Smooth muscle cell (in vitro differentiated cells): ENCODE measurements around the gene CAP1. TPM values are rescaled to one million over a fixed set of nuclear protein-coding genes. Genes with fewer than 3 reads are reported as not detected.

ENCODE experiments used
- DNase-seq: peaks from one replicate; lab custom pipeline; 2025; ENCODE audit not compliant: unreplicated experiment; lab: John Stamatoyannopoulos, UW
- H2AFZ ChIP-seq: fragments of 200-600 bp; sonication (generic); 2 replicates; pipeline ENCODE4 v1.6.0; 2016; ENCODE audit warnings: antibody characterized with exemption, low read depth, mild to moderate bottlenecking
- H3F3A ChIP-seq: fragments of 200-600 bp; sonication (generic); 2 replicates; pipeline ENCODE4 v1.6.0; 2017; ENCODE audit warnings: antibody characterized with exemption, low read depth
- H3K27ac ChIP-seq: fragments of 200-600 bp; sonication (generic); 2 replicates; pipeline ENCODE4 v1.5.1; 2016; ENCODE audit warnings: low read depth, mild to moderate bottlenecking
- H3K27me3 ChIP-seq: fragments of 200-600 bp; sonication (generic); 2 replicates; pipeline ENCODE4 v1.6.1; 2016; ENCODE audit warnings: low read depth, mild to moderate bottlenecking
- H3K36me3 ChIP-seq: fragments of 200-600 bp; sonication (generic); 2 replicates; pipeline ENCODE4 v1.5.1; 2016; ENCODE audit warnings: low read depth
- H3K4me1 ChIP-seq: fragments of 200-600 bp; sonication (generic); 2 replicates; pipeline ENCODE4 v1.5.1; 2016; ENCODE audit warnings: low read depth
- H3K4me2 ChIP-seq: fragments of 200-600 bp; sonication (generic); 2 replicates; pipeline ENCODE4 v1.6.0; 2016; ENCODE audit warnings: mild to moderate bottlenecking
- H3K4me3 ChIP-seq: fragments of 200-600 bp; sonication (generic); 2 replicates; pipeline ENCODE4 v1.5.1; 2016; ENCODE audit warnings: mild to moderate bottlenecking
- H3K79me2 ChIP-seq: fragments of 200-600 bp; sonication (generic); 2 replicates; pipeline ENCODE4 v1.6.0; 2016; ENCODE audit warnings: low read depth, mild to moderate bottlenecking
- H3K9ac ChIP-seq: fragments of 200-600 bp; sonication (generic); 2 replicates; pipeline ENCODE4 v1.6.0; 2016; ENCODE audit warnings: low read depth
- H3K9me3 ChIP-seq: fragments of 200-600 bp; sonication (generic); replicated peaks from 2 replicates; pipeline ENCODE4 v1.5.1; 2016; ENCODE audit warnings: low read depth
- H4K20me1 ChIP-seq: fragments of 200-600 bp; sonication (generic); 2 replicates; pipeline ENCODE4 v1.6.0; 2016; ENCODE audit warnings: low read depth
- WGBS: methylation state at CpG from one replicate; pipeline ENCODE4 v1.1.7; 2016; ENCODE audit warnings: low lambda C conversion rate; 5-methylcytosine and 5-hydroxymethylcytosine counted together
- polyA plus RNA-seq: library from polyadenylated mRNA; unstranded; fragments of >200 nt; fragmentation: Nextera tagmentation; extraction: Ambion mirVana; gene quantifications from 2 replicates; pipeline ENCODE4 v1.2.1, GENCODE V29; 2016
- total RNA-seq: library from RNA; depleted of rRNA; stranded (reverse); fragments of >200 nt; gene quantifications from 2 replicates; pipeline ENCODE4 v1.2.3, GENCODE V29; 2014
- TF ChIP-seq, protein P1 (sequence below): fragments of 200-600 bp; sonication (generic); IDR thresholded peaks from 2 replicates; pipeline ENCODE4 v1.5.1; 2017; ENCODE audit warnings: borderline replicate concordance, mild to moderate bottlenecking, antibody characterized with exemption; ENCODE audit not compliant: insufficient read depth, poor library complexity, severe bottlenecking

CAP1 gene
- total and polyA plus RNA-seq, 2 experiments from 2014 or later: 381 to 390 TPM

DNA sequence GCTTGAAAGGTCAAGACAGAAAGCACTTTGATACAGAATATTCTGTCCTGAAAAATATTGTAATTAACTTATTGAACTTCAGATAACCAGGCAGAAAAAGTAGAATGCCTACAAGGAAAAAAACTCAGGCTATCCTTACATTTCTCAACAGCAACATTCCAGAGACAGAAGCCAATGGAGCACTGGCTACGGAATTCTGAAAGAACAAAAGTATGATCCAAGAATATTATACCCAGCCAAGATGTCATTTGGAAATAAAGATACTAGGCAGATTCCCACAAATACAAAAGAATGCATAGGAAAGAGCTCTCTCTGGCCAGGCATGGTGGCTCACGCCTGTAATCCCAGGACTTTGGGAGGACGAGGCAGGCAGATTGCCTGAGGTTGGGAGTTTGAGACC is 62.4 kb downstream of the CAP1 start:
- Histone ChIP-seq H3K9ac (no peak overlapping the region), H3K27ac (no peak overlapping the region), H3K36me3 (no peaks in the 10 kb centered on the region), H3K27me3 (no peaks in the 10 kb centered on the region), H2AFZ (no peak overlapping the region), H3K9me3 (peaks cover 6% of the 10 kb centered on the region), H3K4me1 (no peaks in the 10 kb centered on the region), H3K4me3 (no peak overlapping the region), H3K79me2 (no peaks in the 10 kb centered on the region), H3K4me2 (no peak overlapping the region), H4K20me1 (no peaks in the 10 kb centered on the region), H3F3A (no peaks in the 10 kb centered on the region)
- TF ChIP-seq, protein P1, sequence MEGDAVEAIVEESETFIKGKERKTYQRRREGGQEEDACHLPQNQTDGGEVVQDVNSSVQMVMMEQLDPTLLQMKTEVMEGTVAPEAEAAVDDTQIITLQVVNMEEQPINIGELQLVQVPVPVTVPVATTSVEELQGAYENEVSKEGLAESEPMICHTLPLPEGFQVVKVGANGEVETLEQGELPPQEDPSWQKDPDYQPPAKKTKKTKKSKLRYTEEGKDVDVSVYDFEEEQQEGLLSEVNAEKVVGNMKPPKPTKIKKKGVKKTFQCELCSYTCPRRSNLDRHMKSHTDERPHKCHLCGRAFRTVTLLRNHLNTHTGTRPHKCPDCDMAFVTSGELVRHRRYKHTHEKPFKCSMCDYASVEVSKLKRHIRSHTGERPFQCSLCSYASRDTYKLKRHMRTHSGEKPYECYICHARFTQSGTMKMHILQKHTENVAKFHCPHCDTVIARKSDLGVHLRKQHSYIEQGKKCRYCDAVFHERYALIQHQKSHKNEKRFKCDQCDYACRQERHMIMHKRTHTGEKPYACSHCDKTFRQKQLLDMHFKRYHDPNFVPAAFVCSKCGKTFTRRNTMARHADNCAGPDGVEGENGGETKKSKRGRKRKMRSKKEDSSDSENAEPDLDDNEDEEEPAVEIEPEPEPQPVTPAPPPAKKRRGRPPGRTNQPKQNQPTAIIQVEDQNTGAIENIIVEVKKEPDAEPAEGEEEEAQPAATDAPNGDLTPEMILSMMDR: no peak
- no peak for DNase-seq
- 84% methylated on average over 3 of the region's 3 CpGs for WGBS

DNA sequence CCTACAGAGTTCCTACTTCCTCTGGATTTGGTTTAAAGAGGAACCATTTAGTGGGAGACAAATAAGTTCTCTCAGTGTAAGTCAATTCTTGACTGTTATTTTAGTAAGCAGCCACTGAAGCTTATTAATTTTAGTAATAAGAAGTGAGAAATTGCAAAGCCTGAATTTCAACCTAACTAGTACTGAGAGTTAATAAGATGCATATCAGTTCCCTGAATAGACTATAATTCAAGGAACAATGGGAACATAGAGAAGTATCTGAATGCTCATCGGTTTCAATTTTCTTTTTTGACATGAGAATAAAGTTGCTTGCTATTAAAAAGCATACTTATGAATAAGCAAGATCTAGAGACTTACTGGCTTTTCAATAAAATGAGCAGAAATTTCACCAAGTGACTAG is 64.5 kb downstream of the CAP1 start:
- no peaks in the 10 kb centered on the region for H3K4me1 ChIP-seq
- TF ChIP-seq, protein P1: no peak
- no peak overlapping the region for H3K27ac ChIP-seq
- no peak overlapping the region for H3K4me2 ChIP-seq
- no peak overlapping the region for H3K9ac ChIP-seq
- H3K9me3 ChIP-seq: peaks cover 6% of the 10 kb centered on the region
- no peaks in the 10 kb centered on the region for H3K27me3 ChIP-seq
- 89% methylated on average over 1 of the region's 1 CpG for WGBS
- H3K36me3 ChIP-seq: no peaks in the 10 kb centered on the region
- H3F3A ChIP-seq: no peaks in the 10 kb centered on the region
- H4K20me1 ChIP-seq: no peaks in the 10 kb centered on the region
- no peak overlapping the region for H3K4me3 ChIP-seq
- no peak overlapping the region for H2AFZ ChIP-seq
- H3K79me2 ChIP-seq: no peaks in the 10 kb centered on the region
- DNase-seq: no peak

DNA sequence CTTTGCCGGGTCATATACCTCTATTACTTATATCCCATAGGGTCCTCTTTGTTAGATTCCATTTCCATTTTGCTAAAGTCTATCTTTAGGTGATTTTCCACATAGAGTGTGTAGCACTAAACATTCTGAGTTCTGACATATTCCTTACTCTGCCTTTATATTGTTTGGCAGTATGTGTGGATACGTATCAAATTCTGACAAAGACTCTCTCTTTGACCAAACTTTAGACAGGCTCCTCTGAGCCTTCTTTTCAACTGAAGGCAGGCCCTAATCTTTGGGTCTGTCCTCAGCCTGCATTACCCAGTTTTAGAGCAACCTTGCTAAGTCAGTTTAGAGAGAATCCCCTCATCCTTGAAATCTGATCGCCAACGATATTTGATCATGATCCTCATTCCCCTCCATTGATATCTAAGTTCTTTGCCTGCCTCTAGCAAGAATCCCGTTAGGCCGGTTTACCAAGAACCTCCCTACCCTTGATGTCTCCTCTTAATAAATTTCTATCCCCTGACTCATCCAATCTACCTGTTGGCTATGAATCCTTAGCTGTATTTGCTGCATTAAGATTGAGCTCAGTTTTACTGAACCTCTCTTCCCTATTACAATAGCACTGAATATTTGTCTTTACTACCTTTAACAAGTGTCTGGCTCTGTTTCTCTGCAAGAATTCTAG is 66.9 kb downstream of the CAP1 start:
- DNase-seq: no peak
- Histone ChIP-seq H3K4me1 (no peaks in the 10 kb centered on the region), H3K36me3 (no peaks in the 10 kb centered on the region), H4K20me1 (no peaks in the 10 kb centered on the region), H3K27ac (no peak overlapping the region), H3F3A (no peaks in the 10 kb centered on the region), H2AFZ (no peak overlapping the region), H3K27me3 (no peaks in the 10 kb centered on the region), H3K4me3 (no peak overlapping the region), H3K79me2 (no peaks in the 10 kb centered on the region), H3K9ac (no peak overlapping the region), H3K4me2 (no peak overlapping the region), H3K9me3 (peaks cover 6% of the 10 kb centered on the region)
- TF ChIP-seq, protein P1: no peak
- 67% methylated on average over 6 of the region's 6 CpGs for WGBS

DNA sequence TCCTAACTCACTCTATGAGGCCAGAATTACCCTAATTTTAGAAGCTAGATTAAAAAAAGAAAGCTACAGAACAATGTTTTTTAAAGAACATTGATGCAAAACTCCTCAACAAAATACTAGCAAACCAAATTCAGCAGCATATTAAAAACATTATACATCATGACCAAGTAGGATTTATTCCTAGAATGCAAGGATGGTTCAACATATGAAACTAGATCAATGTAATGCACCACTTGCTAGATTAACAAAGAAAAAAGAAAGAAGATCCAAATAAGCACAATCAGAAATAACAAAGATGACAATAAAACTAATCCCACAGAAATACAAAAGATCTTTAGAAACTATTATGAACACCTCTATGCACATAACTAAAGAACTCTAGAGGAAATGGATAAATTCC is 69.9 kb downstream of the CAP1 start:
- no peak overlapping the region for H3K9ac ChIP-seq
- no peaks in the 10 kb centered on the region for H3K36me3 ChIP-seq
- TF ChIP-seq, protein P1: no peak
- no peak overlapping the region for H2AFZ ChIP-seq
- no peaks in the 10 kb centered on the region for H3K79me2 ChIP-seq
- no peaks in the 10 kb centered on the region for H3K9me3 ChIP-seq
- H3K4me1 ChIP-seq: no peaks in the 10 kb centered on the region
- H4K20me1 ChIP-seq: no peaks in the 10 kb centered on the region
- H3K27me3 ChIP-seq: no peaks in the 10 kb centered on the region
- no peaks in the 10 kb centered on the region for H3F3A ChIP-seq
- no peak overlapping the region for H3K4me3 ChIP-seq
- no peak for DNase-seq
- no peak overlapping the region for H3K27ac ChIP-seq
- no peak overlapping the region for H3K4me2 ChIP-seq
